ENCODE results near the gene NUP37. TPM values are rescaled to one million over a fixed set of nuclear protein-coding genes. Genes with fewer than 3 reads are reported as not detected.

NUP37 gene
- total and polyA plus RNA-seq, 2 of the 13 experiments (the other 11 are each of a cell fraction or from before 2014, with no cell fraction given): 50.6 to 80.1 TPM

DNA sequence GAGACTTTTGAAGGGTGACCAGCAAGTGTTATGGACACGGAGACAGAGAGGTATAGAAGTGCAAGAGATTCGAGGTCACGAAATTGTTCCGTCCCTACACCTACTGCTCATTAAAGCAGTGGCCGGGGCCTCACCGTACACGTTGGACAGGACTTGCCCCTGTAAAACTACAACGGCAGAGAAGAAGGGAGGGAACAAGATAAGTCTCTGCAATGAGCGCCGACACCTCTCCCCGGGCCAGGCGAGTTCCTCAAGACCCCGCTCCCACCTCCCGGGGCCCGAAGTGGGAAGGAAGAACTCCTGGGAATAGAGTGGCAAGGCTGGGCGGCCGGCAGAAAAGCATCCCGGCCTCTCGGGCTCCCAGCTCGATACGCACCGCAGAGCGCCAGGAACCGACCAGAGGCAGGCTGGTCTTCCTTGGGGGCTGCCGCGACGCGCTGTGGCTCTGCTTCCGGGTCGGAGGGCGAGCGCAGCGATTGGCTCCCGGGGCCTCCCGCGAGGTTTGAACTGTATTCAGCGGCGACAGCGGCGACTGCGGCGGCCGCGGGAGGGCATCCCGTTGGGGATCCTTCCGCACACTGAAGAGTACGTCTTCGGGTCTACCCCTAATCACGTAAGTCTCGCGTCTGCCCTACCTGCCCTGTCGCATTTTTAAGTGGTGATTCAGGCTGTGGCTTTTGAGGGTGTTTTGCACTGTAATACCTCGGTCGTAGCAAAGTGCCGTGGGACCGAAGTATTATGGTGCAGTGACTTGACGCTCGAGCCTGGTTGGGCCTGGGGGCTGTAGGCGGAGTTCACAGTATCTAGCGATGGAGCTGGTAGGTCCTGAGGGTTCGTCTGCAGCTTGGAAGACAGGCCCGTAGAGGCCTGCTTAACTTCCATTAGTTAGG, at the start of gene NUP37, which contains the start of gene PARPBP (continued):
- TF ChIP-seq, protein P1, sequence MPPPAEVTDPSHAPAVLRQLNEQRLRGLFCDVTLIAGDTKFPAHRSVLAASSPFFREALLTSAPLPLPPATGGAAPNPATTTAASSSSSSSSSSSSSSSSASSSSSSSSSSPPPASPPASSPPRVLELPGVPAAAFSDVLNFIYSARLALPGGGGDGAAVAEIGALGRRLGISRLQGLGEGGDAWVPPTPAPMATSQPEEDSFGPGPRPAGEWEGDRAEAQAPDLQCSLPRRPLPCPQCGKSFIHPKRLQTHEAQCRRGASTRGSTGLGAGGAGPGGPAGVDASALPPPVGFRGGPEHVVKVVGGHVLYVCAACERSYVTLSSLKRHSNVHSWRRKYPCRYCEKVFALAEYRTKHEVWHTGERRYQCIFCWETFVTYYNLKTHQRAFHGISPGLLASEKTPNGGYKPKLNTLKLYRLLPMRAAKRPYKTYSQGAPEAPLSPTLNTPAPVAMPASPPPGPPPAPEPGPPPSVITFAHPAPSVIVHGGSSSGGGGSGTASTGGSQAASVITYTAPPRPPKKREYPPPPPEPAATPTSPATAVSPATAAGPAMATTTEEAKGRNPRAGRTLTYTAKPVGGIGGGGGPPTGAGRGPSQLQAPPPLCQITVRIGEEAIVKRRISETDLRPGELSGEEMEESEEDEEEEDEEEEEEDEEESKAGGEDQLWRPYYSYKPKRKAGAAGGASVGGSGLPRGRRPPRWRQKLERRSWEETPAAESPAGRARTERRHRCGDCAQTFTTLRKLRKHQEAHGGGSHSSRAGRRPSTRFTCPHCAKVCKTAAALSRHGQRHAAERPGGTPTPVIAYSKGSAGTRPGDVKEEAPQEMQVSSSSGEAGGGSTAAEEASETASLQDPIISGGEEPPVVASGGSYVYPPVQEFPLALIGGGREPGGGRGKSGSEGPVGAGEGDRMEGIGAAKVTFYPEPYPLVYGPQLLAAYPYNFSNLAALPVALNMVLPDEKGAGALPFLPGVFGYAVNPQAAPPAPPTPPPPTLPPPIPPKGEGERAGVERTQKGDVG (CRISPR knock-in tag; IDR thresholded peaks at IDR 0.05; ENCODE audit: borderline replicate concordance): peak; percentile 39; the same call in 1 of the 2 replicates
- TF ChIP-seq ZNF232 (CRISPR knock-in tag; IDR thresholded peaks at IDR 0.05; ENCODE audit: borderline replicate concordance): 0 out of 2 replicates have a peak, but pooled peaks have one; percentile 67
- TF ChIP-seq AHR (CRISPR knock-in tag; IDR thresholded peaks at IDR 0.05): peak; percentile 84; the same call in 1 of the 2 replicates
- no peak for TF ChIP-seq POLR2AphosphoS2 (IDR thresholded peaks at IDR 0.05; ENCODE audit: low read depth, low read length)
- TF ChIP-seq ZNF33B (CRISPR knock-in tag; IDR thresholded peaks at IDR 0.05): 0 out of 2 replicates have a peak, but pooled peaks have one; percentile 29
- peak; percentile 47; the same call in 1 of the 2 replicates for TF ChIP-seq ZNF121 (CRISPR knock-in tag; IDR thresholded peaks at IDR 0.05)
- 0 out of 2 replicates have a peak, but pooled peaks have one; percentile 39 for TF ChIP-seq ZNF30 (CRISPR knock-in tag; IDR thresholded peaks at IDR 0.05)
- TF ChIP-seq ZNF740 (CRISPR knock-in tag; IDR thresholded peaks at IDR 0.05): no peak
- peak; percentile 60; the same call in 1 of the 2 replicates for TF ChIP-seq ZFP37 (CRISPR knock-in tag; IDR thresholded peaks at IDR 0.05; ENCODE audit: borderline replicate concordance)
- 0 out of 2 replicates have a peak, but pooled peaks have one; percentile 15 for TF ChIP-seq ZNF7 (CRISPR knock-in tag; IDR thresholded peaks at IDR 0.05)
- peak; percentile 49 for TF ChIP-seq AGO2 (optimal IDR thresholded peaks at IDR 0.05; ENCODE audit: low read depth, low read length)
- peak; percentile 72; the same call in 1 of the 2 replicates for TF ChIP-seq ARHGAP35 (CRISPR knock-in tag; IDR thresholded peaks at IDR 0.05; ENCODE audit: borderline replicate concordance)
- TF ChIP-seq GMEB2 (CRISPR knock-in tag; IDR thresholded peaks at IDR 0.05; ENCODE audit: low read depth): peak; percentile 68
- no peak; the same call in none of the 2 replicates for TF ChIP-seq ZNF331 (CRISPR knock-in tag; IDR thresholded peaks at IDR 0.05)
- no peak for TF ChIP-seq AKAP8 (CRISPR knock-in tag; IDR thresholded peaks at IDR 0.05)
- TF ChIP-seq ZNF234 (CRISPR knock-in tag; conservative IDR thresholded peaks at IDR 0.05): no peak
- peak; percentile 87; the same call in 1 of the 2 replicates for TF ChIP-seq ZNF546 (CRISPR knock-in tag; conservative IDR thresholded peaks at IDR 0.05)
- TF ChIP-seq ZNF296 (CRISPR knock-in tag; conservative IDR thresholded peaks at IDR 0.05): no peak
- TF ChIP-seq ZSCAN12 (CRISPR knock-in tag; IDR thresholded peaks at IDR 0.05): peak; percentile 57; the same call in 1 of the 2 replicates
- TF ChIP-seq ZNF354B (CRISPR knock-in tag; IDR thresholded peaks at IDR 0.05): peak; percentile 93
- no peak for TF ChIP-seq ATRX (CRISPR knock-in tag; IDR thresholded peaks at IDR 0.05; ENCODE audit: borderline replicate concordance)
- peak; percentile 64; the same call in 1 of the 2 replicates for TF ChIP-seq TSC22D2 (CRISPR knock-in tag; IDR thresholded peaks at IDR 0.05; ENCODE audit: borderline replicate concordance)
- TF ChIP-seq, protein P2, sequence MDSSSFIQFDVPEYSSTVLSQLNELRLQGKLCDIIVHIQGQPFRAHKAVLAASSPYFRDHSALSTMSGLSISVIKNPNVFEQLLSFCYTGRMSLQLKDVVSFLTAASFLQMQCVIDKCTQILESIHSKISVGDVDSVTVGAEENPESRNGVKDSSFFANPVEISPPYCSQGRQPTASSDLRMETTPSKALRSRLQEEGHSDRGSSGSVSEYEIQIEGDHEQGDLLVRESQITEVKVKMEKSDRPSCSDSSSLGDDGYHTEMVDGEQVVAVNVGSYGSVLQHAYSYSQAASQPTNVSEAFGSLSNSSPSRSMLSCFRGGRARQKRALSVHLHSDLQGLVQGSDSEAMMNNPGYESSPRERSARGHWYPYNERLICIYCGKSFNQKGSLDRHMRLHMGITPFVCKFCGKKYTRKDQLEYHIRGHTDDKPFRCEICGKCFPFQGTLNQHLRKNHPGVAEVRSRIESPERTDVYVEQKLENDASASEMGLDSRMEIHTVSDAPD (CRISPR knock-in tag; IDR thresholded peaks at IDR 0.05): peak; percentile 85
